H1 (cell line): ENCODE results near the gene TARS3. TPM values are rescaled to one million over a fixed set of nuclear protein-coding genes. Genes with fewer than 3 reads are reported as not detected.

Source experiments
- CTCF ChIA-PET: fragments of 300-600 bp; sonication (Branson Sonifier 250); formaldehyde crosslinking; loops from one replicate; lab custom pipeline; 2021; ENCODE audit not compliant: partially characterized antibody; lab: Charles Lee
- POLR2A ChIA-PET: fragments of 300-600 bp; sonication (Branson Sonifier 250); formaldehyde crosslinking; loops from one replicate; lab custom pipeline; 2021; ENCODE audit warnings: inconsistent platforms; ENCODE audit not compliant: partially characterized antibody; lab: Charles Lee
- DNase-seq, 2 experiments: peaks; one replicate each; pipeline versions ENCODE4 v3.0.0 to v3.0.0-alpha.2; 2010 to 2022; ENCODE audit warnings: low spot score in 2 of 2, low read depth in 1 of 2, mixed read lengths in 1 of 2
- FAIRE-seq: peaks from 2 replicates; lab custom pipeline; 2011; peaks lifted over from hg19 to GRCh38; lab: Jason Lieb, UNC
- H2AFZ ChIP-seq: 2 replicates; pipeline ENCODE4 v1.8.1; 2012; ENCODE audit warnings: low read length, inconsistent platforms
- H2AK5ac ChIP-seq: 2 replicates; pipeline ENCODE4 v1.6.1; 2013; ENCODE audit warnings: low read depth, low read length
- H2BK120ac ChIP-seq: replicated peaks from 2 replicates; pipeline ENCODE3; 2013; ENCODE audit warnings: low read depth, low read length, inconsistent platforms
- H2BK12ac ChIP-seq: 2 replicates; pipeline ENCODE4 v1.6.1; 2013; ENCODE audit warnings: low read depth, low read length
- H2BK15ac ChIP-seq: 2 replicates; pipeline ENCODE4 v1.6.1; 2013; ENCODE audit warnings: low read length
- H2BK20ac ChIP-seq: 2 replicates; pipeline ENCODE4 v1.6.1; 2013; ENCODE audit warnings: low read length
- H2BK5ac ChIP-seq: 2 replicates; pipeline ENCODE4 v1.6.1; 2013; ENCODE audit warnings: low read depth, low read length
- H3K14ac ChIP-seq: 2 replicates; pipeline ENCODE4 v1.6.1; 2013; ENCODE audit warnings: inconsistent platforms; ENCODE audit not compliant: insufficient read length
- H3K18ac ChIP-seq: 2 replicates; pipeline ENCODE4 v1.6.1; 2013; ENCODE audit warnings: low read length; ENCODE audit errors: extremely low read depth
- H3K23ac ChIP-seq: 2 replicates; pipeline ENCODE4 v1.6.1; 2013; ENCODE audit warnings: inconsistent platforms; ENCODE audit not compliant: insufficient read length
- H3K23me2 ChIP-seq: 2 replicates; pipeline ENCODE4 v1.6.1; 2013; ENCODE audit warnings: low read depth, low read length
- H3K27ac ChIP-seq: 2 replicates; pipeline ENCODE4 v1.6.1; 2011; ENCODE audit warnings: low read depth, low read length, inconsistent platforms
- H3K27me3 ChIP-seq, 4 experiments: replicated peaks in 1 of 4; 1 replicate in 1 of 4; 2 replicates in 3 of 4; pipeline versions ENCODE4 v1.6.1 to v1.8.1; 2011 to 2013; ENCODE audit warnings: low read length in 3 of 4, mild to moderate bottlenecking in 3 of 4, inconsistent platforms in 2 of 4, mixed read lengths in 2 of 4, moderate library complexity in 1 of 4; ENCODE audit not compliant: control insufficient read depth in 3 of 4, insufficient read depth in 3 of 4; ENCODE audit errors: extremely low read depth in 1 of 4
- H3K36me3 ChIP-seq, 4 experiments: 2 replicates each; pipeline versions ENCODE4 v1.6.1 to v1.8.1; 2011 to 2013; ENCODE audit warnings: mild to moderate bottlenecking in 4 of 4, low read length in 3 of 4, moderate library complexity in 2 of 4, control low read depth in 1 of 4, inconsistent platforms in 1 of 4; ENCODE audit not compliant: insufficient read depth in 4 of 4, control insufficient read depth in 2 of 4
- H3K4ac ChIP-seq: replicated peaks from 2 replicates; pipeline ENCODE3; 2013; ENCODE audit warnings: low read length, low read depth, mixed read lengths, inconsistent platforms; ENCODE audit not compliant: insufficient read length
- H3K4me1 ChIP-seq, 4 experiments: replicated peaks in 1 of 4; 1 replicate in 1 of 4; 2 replicates in 3 of 4; pipeline versions ENCODE4 v1.6.1 to v1.8.1; 2011 to 2013; ENCODE audit warnings: low read length in 3 of 4, inconsistent platforms in 2 of 4, mixed read lengths in 1 of 4; ENCODE audit not compliant: insufficient read depth in 4 of 4, control insufficient read depth in 3 of 4
- H3K4me2 ChIP-seq, 2 experiments: 2 replicates each; pipeline versions ENCODE4 v1.6.1 to v1.8.1; 2011 to 2013; ENCODE audit warnings: low read depth in 2 of 2, low read length in 2 of 2, control low read depth in 1 of 2, inconsistent platforms in 1 of 2, mild to moderate bottlenecking in 1 of 2; ENCODE audit not compliant: insufficient read depth in 1 of 2
- H3K4me3 ChIP-seq, 4 experiments: fragments of 200-600, 300-600 bp in 1 of 4; sonication (generic), shearing (Covaris generic), sonication (Bioruptor Twin) in 1 of 4; 2 replicates each; pipeline versions ENCODE4 v1.5.1 to v1.8.1; 2011 to 2016; ENCODE audit warnings: low read length in 4 of 4, low read depth in 3 of 4, control low read depth in 2 of 4, inconsistent platforms in 2 of 4, mild to moderate bottlenecking in 2 of 4, mixed read lengths in 1 of 4, moderate library complexity in 1 of 4; ENCODE audit not compliant: insufficient read depth in 2 of 4; ENCODE audit errors: extremely low read depth in 1 of 4
- H3K56ac ChIP-seq: replicated peaks from 2 replicates; pipeline ENCODE3; 2013; ENCODE audit warnings: low read depth, mild to moderate bottlenecking, mixed read lengths, low read length, inconsistent platforms; ENCODE audit not compliant: insufficient read length
- H3K79me1 ChIP-seq: 2 replicates; pipeline ENCODE4 v1.6.1; 2013; ENCODE audit warnings: low read depth, low read length, control low read depth
- H3K79me2 ChIP-seq, 2 experiments: 2 replicates each; pipeline versions ENCODE4 v1.6.1 to v1.8.1; 2012 to 2013; ENCODE audit warnings: low read length in 2 of 2, mild to moderate bottlenecking in 2 of 2, inconsistent platforms in 1 of 2; ENCODE audit not compliant: insufficient read depth in 2 of 2, control insufficient read depth in 1 of 2
- H3K9ac ChIP-seq, 4 experiments: replicated peaks in 1 of 4; 1 replicate in 1 of 4; 2 replicates in 3 of 4; pipeline versions ENCODE4 v1.6.1 to v1.8.1; 2011 to 2013; ENCODE audit warnings: low read depth in 3 of 4, low read length in 3 of 4, control low read depth in 2 of 4, mild to moderate bottlenecking in 2 of 4, moderate library complexity in 2 of 4, inconsistent platforms in 1 of 4; ENCODE audit errors: extremely low read depth in 1 of 4
- H3K9me3 ChIP-seq, 2 experiments: 2 replicates each; pipeline versions ENCODE4 v1.6.1 to v1.8.1; 2012 to 2013; ENCODE audit warnings: mild to moderate bottlenecking in 2 of 2, moderate library complexity in 2 of 2, control low read depth in 1 of 2, inconsistent platforms in 1 of 2, low read depth in 1 of 2, low read length in 1 of 2, mixed read lengths in 1 of 2; ENCODE audit not compliant: insufficient read depth in 2 of 2
- H4K20me1 ChIP-seq, 2 experiments: replicated peaks in 1 of 2; 2 replicates each; pipeline versions ENCODE3 to v1.8.1; 2011 to 2013; ENCODE audit warnings: inconsistent platforms in 2 of 2, low read length in 2 of 2, mild to moderate bottlenecking in 1 of 2; ENCODE audit not compliant: insufficient read depth in 2 of 2, control insufficient read depth in 1 of 2
- H4K5ac ChIP-seq: 2 replicates; pipeline ENCODE4 v1.6.1; 2013; ENCODE audit warnings: low read length, low read depth, mixed read lengths, inconsistent platforms; ENCODE audit not compliant: insufficient read length
- H4K8ac ChIP-seq: 2 replicates; pipeline ENCODE4 v1.8.0; 2013; ENCODE audit warnings: mild to moderate bottlenecking, moderate library complexity, low read length, inconsistent platforms; ENCODE audit not compliant: insufficient read depth; ENCODE audit errors: extremely low read depth
- H4K91ac ChIP-seq: replicated peaks from 2 replicates; pipeline ENCODE3; 2013; ENCODE audit warnings: low read length, mixed read lengths, inconsistent platforms; ENCODE audit not compliant: insufficient read length
- ATF2 ChIP-seq: IDR thresholded peaks from 2 replicates; pipeline ENCODE4 v1.6.1; 2012; ENCODE audit warnings: low read length, inconsistent platforms
- CBX5 ChIP-seq: fragments of 300-800, 300-1000 bp; sonication (generic); IDR thresholded peaks from 2 replicates; pipeline ENCODE4 v1.7.1; 2016; ENCODE audit warnings: antibody characterized with exemption, low read length, low read depth
- CHD1 ChIP-seq: IDR thresholded peaks from 2 replicates; pipeline ENCODE4 v1.6.1; 2012; ENCODE audit warnings: low read depth, low read length, improper control_type of control experiment
- CHD2 ChIP-seq: IDR thresholded peaks from 2 replicates; pipeline ENCODE4 v1.6.1; 2012; ENCODE audit warnings: low read length, improper control_type of control experiment
- HDAC2 ChIP-seq, 2 experiments: fragments of 300-600 bp in 1 of 2; sonication (generic) in 1 of 2; IDR thresholded peaks; 2 replicates each; pipeline ENCODE4 v1.6.1; 2011 to 2012; ENCODE audit warnings: low read depth in 2 of 2, low read length in 2 of 2, mild to moderate bottlenecking in 2 of 2, moderate library complexity in 2 of 2, borderline replicate concordance in 1 of 2, inconsistent platforms in 1 of 2
- JUN ChIP-seq: IDR thresholded peaks from 2 replicates; pipeline ENCODE4 v1.6.1; 2011; ENCODE audit warnings: low read depth, mild to moderate bottlenecking, improper control_type of control experiment, low read length
- JUND ChIP-seq: IDR thresholded peaks from 2 replicates; pipeline ENCODE4 v1.6.1; 2011; ENCODE audit warnings: mild to moderate bottlenecking, improper control_type of control experiment, low read length
- MAFK ChIP-seq: IDR thresholded peaks from 2 replicates; pipeline ENCODE4 v1.6.1; 2012; ENCODE audit warnings: low read depth, mild to moderate bottlenecking, improper control_type of control experiment, low read length
- POLR2A ChIP-seq, 2 experiments: IDR thresholded peaks; 1 replicate in 1 of 2; 2 replicates in 1 of 2; pipeline ENCODE4 v1.6.1; 2011; ENCODE audit warnings: low read depth in 2 of 2, low read length in 2 of 2, mild to moderate bottlenecking in 2 of 2; ENCODE audit errors: control extremely low read depth in 1 of 2
- SP2 ChIP-seq: IDR thresholded peaks from 2 replicates; pipeline ENCODE4 v1.6.1; 2012; ENCODE audit warnings: mild to moderate bottlenecking, low read length, inconsistent platforms
- USF2 ChIP-seq: IDR thresholded peaks from 2 replicates; pipeline ENCODE4 v1.6.1; 2011; ENCODE audit warnings: low read length, improper control_type of control experiment
- YY1 ChIP-seq: IDR thresholded peaks from 2 replicates; pipeline ENCODE4 v1.6.1; 2011; ENCODE audit warnings: low read depth, mild to moderate bottlenecking, low read length
- WGBS, 2 experiments: shearing (Covaris generic) in 1 of 2; methylation state at CpG; one replicate each; pipeline versions ENCODE4 v1.1.6 to v1.1.7; 2013 to 2015; ENCODE audit warnings: low lambda C conversion rate in 2 of 2, mixed read lengths in 2 of 2, inconsistent platforms in 1 of 2, low coverage in 1 of 2, missing lambda C conversion rate in 1 of 2; ENCODE audit not compliant: insufficient replicate concordance in 2 of 2, insufficient coverage in 1 of 2, insufficient read length in 1 of 2; ENCODE audit errors: extremely low coverage in 1 of 2, missing lambda C conversion rate in 1 of 2; 5-methylcytosine and 5-hydroxymethylcytosine counted together
- polyA plus RNA-seq, 7 experiments: library from polyadenylated mRNA; depleted of rRNA in 3 of 7; stranded (reverse) in 5 of 7; unstranded in 2 of 7; fragments of >200 nt in 5 of 7; fragments of 200-250 nt in 2 of 7; gene quantifications; 1 replicate in 5 of 7; 2 replicates in 1 of 7; 4 replicates in 1 of 7; pipeline versions ENCODE4 v1.2.1 to v1.2.3, GENCODE V29; 2011 to 2013; ENCODE audit warnings: missing spikeins in 2 of 7, mixed read lengths in 2 of 7
- total RNA-seq: library from RNA; stranded (reverse); fragmentation: NEBNext Ultra II Directional; extraction: Animal tissue kit (Norgen Biotek cat#: 25700); gene quantifications from 2 replicates; pipeline ENCODE4 v1.2.1, GENCODE V29; 2021

TARS3 gene
- total and polyA plus RNA-seq, 2 of the 8 experiments (the other 6 are each of a cell fraction or from before 2014, with no cell fraction given): 2.1 to 13.9 TPM

- Histone ChIP-seq H4K91ac (no peak overlapping the region), H3K4me3 (no peak overlapping the region), H3K79me1 (no peaks in the 10 kb centered on the region), H3K14ac (no peak overlapping the region), H3K18ac (no peak overlapping the region), H2AFZ (no peak overlapping the region), H3K23me2 (peaks cover 2% of the 10 kb centered on the region; the same call in 1 of the 2 replicates), H3K36me3 (peaks cover 3 to 50% (median 21%) of the 10 kb centered on the region in 4 experiments; a peak in 7 of 8 replicates), H3K4me1 (no peaks in the 10 kb centered on the region; a peak in 1 of 7 replicates), H2AK5ac (no peak overlapping the region), H2BK20ac (no peak overlapping the region), H3K9ac (no peak overlapping the region), H2BK5ac (no peak overlapping the region), H4K20me1 (peaks cover 2 to 4% of the 10 kb centered on the region in 2 experiments), H3K9me3 (no peaks in the 10 kb centered on the region), H3K4ac (no peak overlapping the region), H3K27ac (no peak overlapping the region), H3K79me2 (peaks cover 0 to 32% of the 10 kb centered on the region in 2 experiments; a peak in 2 of 4 replicates), H3K23ac (no peak overlapping the region), H3K56ac (no peak overlapping the region), H2BK120ac (no peak overlapping the region), H2BK15ac (no peak overlapping the region), H3K27me3 (no peaks in the 10 kb centered on the region), H4K5ac (no peak overlapping the region), H4K8ac (no peak overlapping the region), H3K4me2 (no peak overlapping the region), H2BK12ac (no peak overlapping the region)
- ChIA-PET POLR2A (no interaction called here), CTCF (interaction anchor here (1.0 kb wide), 3 partner anchors 76 to 366 kb away, joined by 3 to 4 read pairs (median 3); no protein-coding TSS in a partner anchor)
- FAIRE-seq (no peak), DNase-seq (no peak)
- WGBS, 2 experiments: 93% methylated on average over 8 of the region's 8 CpGs; no CpG with 5 or more reads in 1 of the 2 experiments
- TF ChIP-seq JUND (no peak), SP2 (no peak), JUN (no peak), USF2 (no peak), CHD1 (no peak), CBX5 (no peak), HDAC2 (IDR thresholded peaks at IDR 0.05; ENCODE audit: borderline replicate concordance in 1 of 2, low read depth in 2 of 2, low read length in 2 of 2) (no peak), ATF2 (no peak), CHD2 (no peak), POLR2A (IDR thresholded peaks at IDR 0.05; ENCODE audit: control extremely low read depth in 1 of 2, low read depth in 2 of 2, low read length in 2 of 2) (no peak), YY1 (no peak), MAFK (no peak)
These were observed 77.6 kb downstream of the TARS3 start for GRCh38 chr15:101646672-101647071.
